Nephron progenitor cell (in vitro differentiated cells): ENCODE measurements around the gene TAF4.

Experiments
- DNase-seq: peaks from one replicate; pipeline ENCODE4 v3.0.0; 2021
- H3K27ac Mint-ChIP-seq: 2 replicates; pipeline ENCODE4 v1.8.0; 2021; ENCODE audit warnings: mild to moderate bottlenecking, moderate library complexity, mixed read lengths
- H3K27me3 Mint-ChIP-seq: 2 replicates; pipeline ENCODE4 v1.8.0; 2021; ENCODE audit warnings: mild to moderate bottlenecking, low read depth, mixed read lengths; ENCODE audit not compliant: poor library complexity
- H3K36me3 Mint-ChIP-seq: 2 replicates; pipeline ENCODE4 v1.8.0; 2021; ENCODE audit warnings: low read depth, mixed read lengths
- H3K4me1 Mint-ChIP-seq: 2 replicates; pipeline ENCODE4 v1.8.0; 2021; ENCODE audit warnings: mixed read lengths
- H3K4me3 Mint-ChIP-seq: 2 replicates; pipeline ENCODE4 v1.8.0; 2021; ENCODE audit warnings: mild to moderate bottlenecking, moderate library complexity, mixed read lengths
- H3K9me3 Mint-ChIP-seq: 2 replicates; pipeline ENCODE4 v1.8.0; 2021; ENCODE audit warnings: mild to moderate bottlenecking, moderate library complexity, mixed read lengths
- CTCF ChIP-seq: fragments of 200-600 bp; sonication (generic); IDR thresholded peaks from 2 replicates; pipeline ENCODE4 v1.5.0; 2021; ENCODE audit warnings: antibody characterized with exemption

Gene TAF4

GRCh38 chr20:62044631-62045030 lies 21.1 kb downstream of the TAF4 start:
- no peak overlapping the region for H3K27ac Mint-ChIP-seq
- no peak for TF ChIP-seq CTCF
- peaks cover 48% of the 10 kb centered on the region for H3K4me1 Mint-ChIP-seq
- H3K27me3 Mint-ChIP-seq, result peaks cover 10% of the 10 kb centered on the region
- no peak overlapping the region for H3K4me3 Mint-ChIP-seq
- peaks cover 9% of the 10 kb centered on the region for H3K9me3 Mint-ChIP-seq
- peaks cover 17% of the 10 kb centered on the region for H3K36me3 Mint-ChIP-seq
- no peak for DNase-seq

- H3K9me3 Mint-ChIP-seq, result peaks cover 22% of the 10 kb centered on the region
- peaks cover 29% of the 10 kb centered on the region for H3K36me3 Mint-ChIP-seq
- no peak for TF ChIP-seq CTCF
- peaks cover 10% of the 10 kb centered on the region for H3K27me3 Mint-ChIP-seq
- no peak for DNase-seq
- H3K27ac Mint-ChIP-seq, result no peak overlapping the region
- no peak overlapping the region for H3K4me3 Mint-ChIP-seq
- H3K4me1 Mint-ChIP-seq, result peaks cover 43% of the 10 kb centered on the region
Observed at GRCh38 chr20:62043131-62043914, 22.4 kb downstream of the TAF4 start.

GRCh38 chr20:62042025-62042820 lies 23.5 kb downstream of the TAF4 start:
- Mint-ChIP-seq H3K27me3 (peaks cover 6% of the 10 kb centered on the region), H3K36me3 (peaks cover 36% of the 10 kb centered on the region), H3K4me3 (no peak overlapping the region), H3K9me3 (peaks cover 31% of the 10 kb centered on the region), H3K4me1 (peaks cover 43% of the 10 kb centered on the region), H3K27ac (no peak overlapping the region)
- DNase-seq, result no peak
- no peak for TF ChIP-seq CTCF

- peaks cover 38% of the 10 kb centered on the region for H3K4me1 Mint-ChIP-seq
- peaks cover 6% of the 10 kb centered on the region for H3K27me3 Mint-ChIP-seq
- DNase-seq, result no peak
- peaks cover 47% of the 10 kb centered on the region for H3K36me3 Mint-ChIP-seq
- no peak overlapping the region for H3K4me3 Mint-ChIP-seq
- no peak overlapping the region for H3K27ac Mint-ChIP-seq
- TF ChIP-seq CTCF, result no peak
- peaks cover 44% of the 10 kb centered on the region for H3K9me3 Mint-ChIP-seq
Observed at GRCh38 chr20:62040933-62041332, 24.7 kb downstream of the TAF4 start.

GRCh38 chr20:62040381-62040922 lies 25.2 kb downstream of the TAF4 start:
- Mint-ChIP-seq H3K4me3 (no peak overlapping the region), H3K27me3 (peaks cover 6% of the 10 kb centered on the region), H3K4me1 (peaks cover 34% of the 10 kb centered on the region), H3K36me3 (peaks cover 50% of the 10 kb centered on the region), H3K27ac (no peak overlapping the region), H3K9me3 (peaks cover 47% of the 10 kb centered on the region)
- DNase-seq, result no peak
- TF ChIP-seq CTCF, result no peak
